ENCODE results near the gene SELENOH.
"Not testable (repeated sequence)": the region's sequence is repeated elsewhere in the genome, so short reads cannot be mapped to it uniquely, and the experiment has no call there.

Gene SELENOH, protein sequence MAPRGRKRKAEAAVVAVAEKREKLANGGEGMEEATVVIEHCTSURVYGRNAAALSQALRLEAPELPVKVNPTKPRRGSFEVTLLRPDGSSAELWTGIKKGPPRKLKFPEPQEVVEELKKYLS

DNA sequence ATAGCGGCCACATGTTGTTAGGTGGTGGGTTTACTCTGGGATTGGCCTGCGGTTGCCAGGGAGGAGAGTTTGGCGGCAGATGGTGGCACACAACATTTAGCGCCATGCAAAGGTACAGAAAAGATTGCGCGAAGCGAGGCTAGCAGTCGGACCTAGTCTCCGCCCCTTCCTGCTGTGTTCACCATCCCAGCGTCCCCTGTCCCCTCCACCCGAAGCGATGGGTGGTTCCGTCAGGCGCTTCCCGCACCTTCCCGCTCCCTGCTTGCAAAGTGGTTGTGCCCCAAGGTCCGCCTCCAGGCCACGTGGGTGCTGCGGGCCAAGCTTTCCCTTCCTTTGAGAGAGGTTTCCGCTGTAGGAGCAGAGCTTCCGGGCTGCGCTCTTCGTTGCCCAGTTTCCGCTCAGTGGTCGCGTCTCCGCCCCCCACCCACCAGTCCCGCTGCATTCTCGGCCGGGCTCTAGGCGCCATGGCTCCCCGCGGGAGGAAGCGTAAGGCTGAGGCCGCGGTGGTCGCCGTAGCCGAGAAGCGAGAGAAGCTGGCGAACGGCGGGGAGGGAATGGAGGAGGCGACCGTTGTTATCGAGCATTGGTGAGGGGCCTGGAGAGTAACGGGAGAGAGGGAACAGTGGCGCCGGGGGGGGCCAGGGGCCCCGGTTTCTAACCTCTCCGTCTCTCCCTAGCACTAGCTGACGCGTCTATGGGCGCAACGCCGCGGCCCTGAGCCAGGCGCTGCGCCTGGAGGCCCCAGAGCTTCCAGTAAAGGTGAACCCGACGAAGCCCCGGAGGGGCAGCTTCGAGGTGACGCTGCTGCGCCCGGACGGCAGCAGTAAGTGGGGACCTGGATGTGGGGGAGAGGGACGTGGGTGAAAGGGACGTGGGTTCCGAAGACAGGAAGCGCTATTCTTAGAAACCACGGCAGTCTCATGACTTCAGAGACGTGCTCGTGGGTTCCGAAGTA, at the start of gene SELENOH:
SELENOH (plus strand) TSS at position 360 of the 955 bp plus-strand sequence; CDS start at position 465, 105 bp downstream.
- H3K27ac ChIP-seq = peak within 1 kb of the TSS; percentile 81

DNA sequence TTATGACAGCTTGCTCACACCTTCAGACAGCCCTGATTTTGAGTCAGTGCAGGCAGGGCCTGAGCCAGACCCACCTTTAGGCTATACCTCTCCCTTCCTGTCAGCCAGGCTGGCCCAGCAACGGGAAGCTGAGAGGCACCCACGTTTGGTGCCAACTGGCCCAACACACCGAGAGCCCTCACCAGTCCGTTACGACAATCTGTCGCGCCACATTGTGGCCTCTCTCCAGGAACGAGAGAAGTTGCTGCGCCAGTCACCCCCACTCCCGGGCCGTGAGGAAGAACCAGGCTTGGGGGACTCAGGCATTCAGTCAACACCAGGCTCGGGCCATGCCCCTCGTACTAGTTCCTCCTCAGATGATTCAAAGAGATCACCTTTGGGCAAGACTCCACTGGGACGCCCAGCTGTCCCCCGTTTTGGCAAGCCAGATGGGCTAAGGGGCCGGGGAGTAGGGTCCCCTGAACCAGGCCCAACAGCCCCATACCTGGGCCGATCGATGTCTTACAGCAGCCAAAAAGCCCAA, 42.4 kb upstream of the SELENOH start:
- no peak overlapping the region for H3K27ac ChIP-seq
- TF ChIP-seq, protein P1, sequence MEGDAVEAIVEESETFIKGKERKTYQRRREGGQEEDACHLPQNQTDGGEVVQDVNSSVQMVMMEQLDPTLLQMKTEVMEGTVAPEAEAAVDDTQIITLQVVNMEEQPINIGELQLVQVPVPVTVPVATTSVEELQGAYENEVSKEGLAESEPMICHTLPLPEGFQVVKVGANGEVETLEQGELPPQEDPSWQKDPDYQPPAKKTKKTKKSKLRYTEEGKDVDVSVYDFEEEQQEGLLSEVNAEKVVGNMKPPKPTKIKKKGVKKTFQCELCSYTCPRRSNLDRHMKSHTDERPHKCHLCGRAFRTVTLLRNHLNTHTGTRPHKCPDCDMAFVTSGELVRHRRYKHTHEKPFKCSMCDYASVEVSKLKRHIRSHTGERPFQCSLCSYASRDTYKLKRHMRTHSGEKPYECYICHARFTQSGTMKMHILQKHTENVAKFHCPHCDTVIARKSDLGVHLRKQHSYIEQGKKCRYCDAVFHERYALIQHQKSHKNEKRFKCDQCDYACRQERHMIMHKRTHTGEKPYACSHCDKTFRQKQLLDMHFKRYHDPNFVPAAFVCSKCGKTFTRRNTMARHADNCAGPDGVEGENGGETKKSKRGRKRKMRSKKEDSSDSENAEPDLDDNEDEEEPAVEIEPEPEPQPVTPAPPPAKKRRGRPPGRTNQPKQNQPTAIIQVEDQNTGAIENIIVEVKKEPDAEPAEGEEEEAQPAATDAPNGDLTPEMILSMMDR (IDR thresholded peaks at IDR 0.05) = no peak
- TF ChIP-seq ZFX (IDR thresholded peaks at IDR 0.05; ENCODE audit: borderline replicate concordance) = no peak

More for the DNA sequence above, at the start of gene SELENOH:
- TF ChIP-seq, protein P1 (IDR thresholded peaks at IDR 0.05) = no peak
- no peak for TF ChIP-seq ZFX (IDR thresholded peaks at IDR 0.05; ENCODE audit: borderline replicate concordance)

GRCh38 chr11:57699813-57700212, 41.5 kb upstream of the SELENOH start:
- TF ChIP-seq, protein P1 (IDR thresholded peaks at IDR 0.05) = no peak
- no peak for TF ChIP-seq ZFX (IDR thresholded peaks at IDR 0.05; ENCODE audit: borderline replicate concordance)
- H3K27ac ChIP-seq = no peak overlapping the region

GRCh38 chr11:57700425-57700824, 40.9 kb upstream of the SELENOH start:
- TF ChIP-seq, protein P1 (IDR thresholded peaks at IDR 0.05) = no peak
- TF ChIP-seq ZFX (IDR thresholded peaks at IDR 0.05; ENCODE audit: borderline replicate concordance) = no peak

GRCh38 chr11:57703341-57703740, 38.0 kb upstream of the SELENOH start:
- TF ChIP-seq ZFX (IDR thresholded peaks at IDR 0.05; ENCODE audit: borderline replicate concordance) = no peak
- TF ChIP-seq, protein P1 (IDR thresholded peaks at IDR 0.05) = no peak
- H3K27ac ChIP-seq = no peak overlapping the region

More at GRCh38 chr11:57700425-57700824, 40.9 kb upstream of the SELENOH start:
- no peak overlapping the region for H3K27ac ChIP-seq

DNA sequence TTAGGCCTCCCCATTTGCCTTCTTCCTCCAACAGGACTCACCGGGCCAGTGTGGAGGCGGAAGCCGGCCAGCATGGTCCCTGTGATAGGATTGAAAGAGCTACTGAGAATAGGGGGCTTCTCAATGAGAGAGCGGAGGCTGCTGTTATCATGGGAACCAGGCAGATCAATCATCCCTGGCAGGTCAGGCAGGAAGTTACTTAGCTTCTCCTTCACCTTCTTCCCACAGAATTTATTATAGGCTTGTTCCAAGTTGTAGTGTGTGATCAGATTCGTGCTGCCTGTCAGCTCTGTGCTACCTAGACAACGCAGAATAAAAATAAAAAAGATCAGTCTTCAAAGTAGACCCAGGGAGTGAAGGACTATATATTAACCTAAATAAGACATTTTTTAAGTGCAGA, 36.4 kb upstream of the SELENOH start:
- 0 out of 2 replicates have a peak overlapping the region, but pooled peaks have one; percentile 13 for H3K27ac ChIP-seq
- TF ChIP-seq, protein P1 (IDR thresholded peaks at IDR 0.05) = no peak
- TF ChIP-seq ZFX (IDR thresholded peaks at IDR 0.05; ENCODE audit: borderline replicate concordance) = no peak

DNA sequence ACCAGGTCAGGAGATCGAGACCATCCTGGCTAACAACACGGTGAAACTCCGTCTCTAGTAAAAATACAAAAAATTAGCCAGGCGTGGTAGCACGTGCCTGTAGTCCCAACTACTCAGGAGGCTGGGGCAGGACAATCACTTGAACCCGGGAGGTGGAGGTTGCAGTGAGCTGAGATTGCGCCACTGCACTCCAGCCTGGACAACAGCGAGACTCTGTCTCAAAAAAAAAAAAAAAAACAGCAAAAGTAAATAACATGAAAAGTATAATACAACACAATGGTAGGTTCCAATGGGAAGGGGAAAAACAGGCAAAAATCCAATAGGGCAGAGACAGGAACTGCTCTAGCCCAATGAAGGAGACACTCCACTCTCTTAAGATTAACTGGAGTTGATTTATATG, 35.9 kb upstream of the SELENOH start:
- H3K27ac ChIP-seq = not testable (repeated sequence)

Measured in 22Rv1 (cell line).